ENCODE measurements around the gene RFX2.

The RFX2 gene

DNA sequence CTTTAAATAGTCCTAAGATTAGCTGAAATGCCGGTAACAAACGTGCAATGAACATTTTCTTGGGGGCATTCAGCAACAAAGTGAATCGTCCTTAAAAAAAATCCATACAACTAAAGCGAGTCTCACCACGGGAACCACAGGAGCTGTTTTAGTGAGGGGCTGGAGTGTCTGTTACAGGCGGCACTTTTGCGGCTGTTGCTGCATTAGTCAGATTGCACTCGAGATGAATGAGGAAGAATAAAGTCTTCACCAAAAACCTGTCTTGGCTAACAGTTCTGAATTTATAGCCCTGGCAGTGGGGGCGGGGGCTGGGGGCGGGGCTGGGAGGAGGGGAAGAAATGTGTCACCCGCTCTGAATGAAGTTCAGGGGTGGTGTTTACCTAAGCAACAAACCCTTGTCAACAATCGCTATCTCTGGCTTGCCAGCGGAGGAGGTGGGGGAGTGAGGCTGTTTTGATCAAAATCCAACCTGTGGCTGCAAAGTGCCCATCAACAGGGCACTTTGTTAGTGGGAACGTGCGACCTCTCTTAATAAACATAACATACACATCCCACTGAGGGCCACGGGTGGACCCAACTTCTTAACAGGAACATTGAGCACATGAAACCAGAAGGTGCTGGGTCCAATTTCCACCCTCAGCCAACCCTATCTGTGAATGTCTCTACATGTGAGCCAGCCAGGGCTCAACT, 44.5 kb downstream of the RFX2 start:
- peak overlapping the region; percentile 89 to 95 for H3K27ac ChIP-seq
- DNase-seq (ENCODE audit: low spot score): peak; percentile 86
- peak overlapping the region; percentile 33 for H3K4me3 ChIP-seq
- TF ChIP-seq, protein P1, sequence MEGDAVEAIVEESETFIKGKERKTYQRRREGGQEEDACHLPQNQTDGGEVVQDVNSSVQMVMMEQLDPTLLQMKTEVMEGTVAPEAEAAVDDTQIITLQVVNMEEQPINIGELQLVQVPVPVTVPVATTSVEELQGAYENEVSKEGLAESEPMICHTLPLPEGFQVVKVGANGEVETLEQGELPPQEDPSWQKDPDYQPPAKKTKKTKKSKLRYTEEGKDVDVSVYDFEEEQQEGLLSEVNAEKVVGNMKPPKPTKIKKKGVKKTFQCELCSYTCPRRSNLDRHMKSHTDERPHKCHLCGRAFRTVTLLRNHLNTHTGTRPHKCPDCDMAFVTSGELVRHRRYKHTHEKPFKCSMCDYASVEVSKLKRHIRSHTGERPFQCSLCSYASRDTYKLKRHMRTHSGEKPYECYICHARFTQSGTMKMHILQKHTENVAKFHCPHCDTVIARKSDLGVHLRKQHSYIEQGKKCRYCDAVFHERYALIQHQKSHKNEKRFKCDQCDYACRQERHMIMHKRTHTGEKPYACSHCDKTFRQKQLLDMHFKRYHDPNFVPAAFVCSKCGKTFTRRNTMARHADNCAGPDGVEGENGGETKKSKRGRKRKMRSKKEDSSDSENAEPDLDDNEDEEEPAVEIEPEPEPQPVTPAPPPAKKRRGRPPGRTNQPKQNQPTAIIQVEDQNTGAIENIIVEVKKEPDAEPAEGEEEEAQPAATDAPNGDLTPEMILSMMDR (IDR thresholded peaks at IDR 0.05): no peak

DNA sequence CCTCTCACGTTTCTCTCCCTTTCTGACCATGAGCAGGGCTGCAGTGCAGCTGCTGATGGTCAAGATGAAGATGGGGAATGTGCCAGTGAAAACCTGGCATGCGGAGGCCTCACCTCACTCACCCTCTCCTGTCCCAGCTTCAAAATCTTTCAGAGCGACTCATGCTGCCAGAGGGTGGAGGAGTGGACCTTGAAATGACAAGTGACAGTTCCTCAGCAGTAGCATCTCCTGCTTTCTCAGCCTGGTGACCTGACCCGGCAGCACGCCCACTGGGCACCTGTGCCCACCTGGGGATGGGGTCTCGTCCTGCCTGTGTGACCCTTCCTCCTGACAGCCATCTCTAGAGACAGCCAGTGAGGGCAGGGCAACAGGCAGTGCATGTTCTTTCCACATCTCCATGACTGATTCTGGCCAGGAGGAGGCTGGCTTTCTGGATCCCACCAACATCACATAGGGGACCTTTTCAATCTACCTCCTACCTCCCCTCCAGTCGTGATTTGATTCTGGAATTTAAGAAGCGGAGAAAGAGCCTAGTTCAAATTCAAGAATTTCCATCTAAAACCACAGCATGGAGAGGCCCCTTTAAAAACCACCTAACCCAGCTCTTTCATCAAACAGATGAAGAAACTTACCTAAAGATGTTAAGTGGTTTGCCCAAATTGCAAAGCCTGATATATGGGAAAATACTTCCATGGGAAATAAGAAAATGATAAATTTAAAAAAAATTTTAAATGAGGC, 45.8 kb downstream of the RFX2 start:
- TF ChIP-seq, protein P1 (IDR thresholded peaks at IDR 0.05): no peak
- Histone ChIP-seq H3K27ac (peak overlapping the region; percentile 89 to 98), H3K4me3 (no peak overlapping the region)
- DNase-seq (ENCODE audit: low spot score): peak; percentile 69

DNA sequence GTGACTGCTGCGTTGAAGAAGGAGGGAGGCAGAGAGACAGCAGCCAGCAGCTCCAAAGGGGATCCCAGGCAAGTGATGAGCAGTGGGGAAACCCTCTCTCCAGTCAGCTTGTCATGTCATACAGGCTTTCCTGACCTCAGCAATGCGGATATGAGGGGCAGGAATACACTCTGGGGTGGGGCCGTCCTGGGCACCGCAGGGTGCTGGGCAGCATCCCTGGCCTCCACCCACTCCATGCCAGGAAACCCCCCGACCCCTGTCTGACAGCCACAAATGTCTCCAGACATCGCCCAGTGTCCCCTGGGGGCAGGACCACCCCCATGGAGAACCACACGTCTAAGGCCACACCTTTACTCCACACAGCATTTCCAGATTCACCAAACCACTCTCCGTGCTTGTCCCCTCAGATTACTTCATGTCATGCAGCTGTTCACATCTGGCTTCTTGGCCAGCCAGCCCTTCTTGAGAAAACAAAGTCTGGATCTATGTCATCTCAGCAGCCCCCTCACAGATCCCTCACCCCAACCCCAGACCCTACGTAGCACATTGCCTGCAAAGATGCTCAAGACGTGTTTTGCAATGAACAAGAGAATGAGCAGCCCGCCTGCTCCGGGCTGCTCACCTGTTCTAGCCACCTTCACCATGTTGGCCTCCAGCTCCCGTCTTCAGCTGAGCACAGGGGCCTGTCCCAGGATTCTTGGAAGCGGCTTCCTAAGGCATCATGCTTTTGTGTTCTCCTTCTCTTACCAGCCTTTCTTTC, 46.5 kb downstream of the RFX2 start:
- Histone ChIP-seq H3K4me3 (no peak overlapping the region), H3K27ac (peak overlapping the region; percentile 3 to 98)
- DNase-seq (ENCODE audit: low spot score): peak; percentile 72
- TF ChIP-seq, protein P1 (IDR thresholded peaks at IDR 0.05): no peak

DNA sequence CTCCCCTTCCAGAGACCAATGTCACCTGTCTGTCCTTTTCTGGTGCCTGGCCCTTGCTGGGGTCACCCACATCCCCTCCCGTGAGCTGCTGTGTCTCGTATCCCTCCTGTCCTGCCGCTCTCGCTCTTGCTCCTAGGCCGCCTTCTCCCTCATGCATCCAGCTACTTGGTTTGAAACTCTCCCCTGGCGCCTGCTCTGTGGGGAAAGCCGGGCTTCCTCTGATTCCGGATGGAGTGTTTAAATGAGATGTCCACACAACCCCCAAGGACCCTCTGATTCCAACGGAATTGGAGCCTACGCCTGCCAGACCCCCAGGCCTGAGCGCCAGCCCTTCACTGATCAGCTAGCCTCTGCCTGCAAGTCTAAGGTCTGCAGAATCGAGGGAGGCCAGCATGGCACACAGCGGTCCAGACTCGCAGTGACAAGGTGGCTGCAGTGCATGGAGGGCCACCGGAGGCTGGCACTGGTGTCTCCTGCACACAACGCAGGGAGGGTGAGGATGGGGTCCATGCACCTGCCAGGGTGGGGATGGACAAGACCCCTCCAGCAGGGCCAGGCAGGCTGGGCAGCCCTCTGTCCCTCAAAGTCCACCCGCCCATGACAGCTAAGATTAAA, 47.2 kb downstream of the RFX2 start:
- Histone ChIP-seq H3K4me3 (peak overlapping the region; percentile 21), H3K27ac (peak overlapping the region; percentile 88 to 98)
- TF ChIP-seq, protein P1 (IDR thresholded peaks at IDR 0.05): no peak
- DNase-seq (ENCODE audit: low spot score): peak; percentile 76

DNA sequence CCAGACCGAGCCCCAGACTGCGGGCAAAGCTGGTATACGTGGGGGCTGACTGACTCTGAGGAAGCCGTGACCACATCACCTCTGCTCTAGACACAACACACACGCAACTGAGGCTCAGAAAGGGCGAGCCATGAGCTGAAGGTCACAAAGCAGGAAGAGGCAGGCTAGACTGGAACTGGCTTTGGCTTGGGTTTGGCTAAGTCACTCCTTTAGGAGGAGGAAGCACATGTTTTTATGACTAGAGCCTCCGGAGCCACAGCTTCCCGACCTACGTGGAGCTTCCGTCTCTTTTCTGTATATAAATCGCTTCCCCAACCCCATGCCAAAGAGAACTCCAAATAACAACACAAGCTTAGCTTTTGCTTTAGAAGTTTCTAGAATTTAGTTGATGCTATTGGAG, 48.0 kb downstream of the RFX2 start:
- DNase-seq (ENCODE audit: low spot score): peak; percentile 85

More for the DNA sequence above, 48.0 kb downstream of the RFX2 start:
- H3K27ac ChIP-seq: peak overlapping the region; percentile 88 to 98
- peak overlapping the region; percentile 21 for H3K4me3 ChIP-seq
- TF ChIP-seq, protein P1 (IDR thresholded peaks at IDR 0.05): no peak
